ENCODE data around the gene SAMD10. TPM values are rescaled to one million over a fixed set of nuclear protein-coding genes. Genes with fewer than 3 reads are reported as not detected.

Gene SAMD10
- total RNA-seq, 4 donors from 2014 or later = 5.1 to 15.9 (median 6.8) TPM

DNA sequence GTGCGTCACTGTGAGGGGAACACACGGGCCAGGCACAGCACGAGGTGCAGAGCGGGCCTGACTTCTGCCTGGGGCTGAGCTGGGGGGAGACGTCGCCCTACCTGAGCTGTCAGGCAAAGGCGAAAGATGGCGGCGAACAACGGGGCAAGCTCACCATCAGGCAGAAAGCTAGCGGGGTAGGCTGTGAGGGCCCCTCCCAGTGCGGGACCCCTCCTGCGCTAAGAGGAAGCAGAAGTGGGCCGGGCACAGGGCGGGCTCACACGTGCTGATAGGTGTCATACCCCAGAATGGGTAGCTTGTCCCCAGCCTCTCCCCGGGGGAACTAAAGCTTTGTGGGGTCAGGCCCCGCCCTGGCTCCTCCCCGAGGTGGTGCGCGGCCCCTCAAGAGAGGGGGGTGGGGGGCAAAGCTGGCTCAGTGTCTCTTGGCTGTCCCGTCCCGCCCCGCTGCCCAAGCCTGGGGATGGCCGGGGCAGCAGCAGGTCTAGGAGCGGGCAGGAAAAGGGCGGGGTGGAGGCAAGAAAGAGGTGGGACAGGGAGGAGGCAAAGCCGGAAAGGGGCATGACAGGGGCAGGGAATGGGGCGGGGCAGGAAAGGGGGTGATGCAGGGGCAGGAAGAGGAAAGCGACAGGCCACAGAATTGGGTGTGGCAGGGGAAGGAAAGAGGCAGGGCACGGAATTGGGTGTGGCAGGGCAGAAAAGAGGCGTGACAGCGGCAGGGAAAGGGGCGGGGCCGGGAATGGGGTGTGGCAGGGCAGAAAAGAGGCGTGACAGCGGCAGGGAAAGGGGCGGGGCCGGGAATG lies 38.0 kb downstream of the SAMD10 start:
- H3K36me3 ChIP-seq = peaks cover 36 to 94% (median 44%) of the 10 kb centered on the region in 3 donors
- peak; percentile 55 for DNase-seq
- H3K27ac ChIP-seq = peak overlapping the region; percentile 90 to 96 (median 92)
- no peaks in the 10 kb centered on the region for H3K9me3 ChIP-seq
- no peaks in the 10 kb centered on the region for H3K27me3 ChIP-seq
- 9 to 37% methylated on average over 10 to 15 of the region's 39 CpGs for WGBS, 2 donors
- intact Hi-C loops (cut with DNase I) = no loop called here
- peak overlapping the region in 1 of 4 donors; percentile 6 for H3K4me3 ChIP-seq
- peaks cover 11 to 55% (median 17%) of the 10 kb centered on the region in 3 donors for H3K4me1 ChIP-seq
- TF ChIP-seq, protein P1, sequence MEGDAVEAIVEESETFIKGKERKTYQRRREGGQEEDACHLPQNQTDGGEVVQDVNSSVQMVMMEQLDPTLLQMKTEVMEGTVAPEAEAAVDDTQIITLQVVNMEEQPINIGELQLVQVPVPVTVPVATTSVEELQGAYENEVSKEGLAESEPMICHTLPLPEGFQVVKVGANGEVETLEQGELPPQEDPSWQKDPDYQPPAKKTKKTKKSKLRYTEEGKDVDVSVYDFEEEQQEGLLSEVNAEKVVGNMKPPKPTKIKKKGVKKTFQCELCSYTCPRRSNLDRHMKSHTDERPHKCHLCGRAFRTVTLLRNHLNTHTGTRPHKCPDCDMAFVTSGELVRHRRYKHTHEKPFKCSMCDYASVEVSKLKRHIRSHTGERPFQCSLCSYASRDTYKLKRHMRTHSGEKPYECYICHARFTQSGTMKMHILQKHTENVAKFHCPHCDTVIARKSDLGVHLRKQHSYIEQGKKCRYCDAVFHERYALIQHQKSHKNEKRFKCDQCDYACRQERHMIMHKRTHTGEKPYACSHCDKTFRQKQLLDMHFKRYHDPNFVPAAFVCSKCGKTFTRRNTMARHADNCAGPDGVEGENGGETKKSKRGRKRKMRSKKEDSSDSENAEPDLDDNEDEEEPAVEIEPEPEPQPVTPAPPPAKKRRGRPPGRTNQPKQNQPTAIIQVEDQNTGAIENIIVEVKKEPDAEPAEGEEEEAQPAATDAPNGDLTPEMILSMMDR (IDR thresholded peaks at IDR 0.05) = no peak
- TF ChIP-seq POLR2A (IDR thresholded peaks at IDR 0.05) = no peak

GRCh38 chr20:63940472-63941266 lies 38.8 kb downstream of the SAMD10 start:
- TF ChIP-seq, protein P1 (IDR thresholded peaks at IDR 0.05) = no peak
- TF ChIP-seq POLR2A (IDR thresholded peaks at IDR 0.05) = no peak
- H3K9me3 ChIP-seq = no peaks in the 10 kb centered on the region
- H3K4me1 ChIP-seq = peaks cover 11 to 50% (median 17%) of the 10 kb centered on the region in 3 donors
- 94% methylated on average over 17 of the region's 58 CpGs; no CpG with 5 or more reads in 1 of the 2 donors for WGBS, 2 donors
- H3K36me3 ChIP-seq = peaks cover 33 to 94% (median 38%) of the 10 kb centered on the region in 3 donors
- no peak overlapping the region for H3K4me3 ChIP-seq
- H3K27me3 ChIP-seq = no peaks in the 10 kb centered on the region
- no peak for DNase-seq
- H3K27ac ChIP-seq = peak overlapping the region; percentile 90 to 96 (median 92)
- intact Hi-C loops (cut with DNase I) = no loop called here

GRCh38 chr20:63940071-63940471 lies 39.4 kb downstream of the SAMD10 start:
- DNase-seq = no peak
- WGBS, 2 donors = 60 to 92% methylated on average over 1 to 17 of the region's 23 CpGs
- intact Hi-C loops (cut with DNase I) = no loop called here
- Histone ChIP-seq H3K4me3 (no peak overlapping the region), H3K27me3 (no peaks in the 10 kb centered on the region), H3K9me3 (no peaks in the 10 kb centered on the region), H3K4me1 (peaks cover 11 to 50% (median 17%) of the 10 kb centered on the region in 3 donors), H3K27ac (peak overlapping the region; percentile 0 to 96 (median 48)), H3K36me3 (peaks cover 32 to 94% (median 32%) of the 10 kb centered on the region in 3 donors)
- no peak for TF ChIP-seq POLR2A (IDR thresholded peaks at IDR 0.05)
- TF ChIP-seq, protein P1 (IDR thresholded peaks at IDR 0.05) = no peak

DNA sequence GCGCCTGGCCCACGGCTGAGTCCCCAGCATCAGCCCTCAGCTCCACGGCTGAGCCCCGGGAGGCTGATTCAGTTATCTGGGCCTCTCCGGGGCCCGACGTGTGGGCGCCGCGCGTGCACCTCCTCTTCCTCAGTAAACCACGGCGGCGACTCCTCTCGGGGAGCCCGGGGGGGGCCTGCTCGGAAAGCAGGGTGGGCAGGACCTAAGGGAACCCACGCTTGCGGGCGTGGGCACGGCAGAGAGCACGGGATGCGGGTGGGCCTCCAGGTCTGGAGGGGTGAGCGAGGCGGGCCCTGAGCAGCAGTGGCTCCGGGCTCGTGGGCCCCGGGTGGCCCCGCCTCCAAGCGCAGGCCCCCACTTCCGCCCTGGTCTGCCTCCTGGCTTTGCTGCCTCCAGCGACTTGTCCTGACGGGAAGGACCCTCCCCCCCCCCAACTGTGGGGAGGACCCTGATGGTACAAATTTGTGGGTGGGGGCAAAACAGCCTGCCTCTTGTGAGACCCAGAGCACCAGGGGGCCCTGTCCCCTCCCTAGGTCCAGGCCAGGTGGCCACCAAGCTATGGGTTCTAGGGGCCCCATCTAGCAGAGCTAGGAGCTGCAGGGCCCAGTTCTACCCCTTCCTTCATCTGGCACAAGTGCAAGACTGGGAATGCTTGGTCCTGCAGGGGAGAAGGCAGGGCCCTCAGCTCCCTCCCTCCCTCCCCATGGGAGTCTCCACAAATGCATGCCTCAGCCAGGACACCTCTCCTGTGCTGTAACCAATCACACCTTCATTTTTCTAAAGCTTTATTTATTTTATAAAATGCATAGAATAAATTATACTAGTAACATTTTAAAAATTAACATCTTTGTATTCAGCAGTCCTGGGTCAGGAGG lies 40.1 kb downstream of the SAMD10 start:
- H3K4me3 ChIP-seq = no peak overlapping the region
- DNase-seq = no peak
- H3K27ac ChIP-seq = peak overlapping the region in 3 of 4 donors; percentile 5 to 39 (median 16)
- H3K9me3 ChIP-seq = no peaks in the 10 kb centered on the region
- peaks cover 11 to 45% (median 17%) of the 10 kb centered on the region in 3 donors for H3K4me1 ChIP-seq
- TF ChIP-seq, protein P1 (IDR thresholded peaks at IDR 0.05) = no peak
- TF ChIP-seq POLR2A (IDR thresholded peaks at IDR 0.05) = no peak
- intact Hi-C loops (cut with DNase I) = no loop called here
- no peaks in the 10 kb centered on the region for H3K27me3 ChIP-seq
- 85 to 88% methylated on average over 4 to 5 of the region's 33 CpGs for WGBS, 2 donors
- peaks cover 25 to 94% (median 38%) of the 10 kb centered on the region in 3 donors for H3K36me3 ChIP-seq

Measured in esophagus squamous epithelium (tissue), 5 donors.